HG03108 (cell line): Measurements from ENCODE around the gene CPXM2.

ENCODE experiments used
- ATAC-seq: cut with Tn5 transposase; IDR thresholded peaks from one replicate; pipeline ENCODE4 v1.9.1; 2021; ENCODE audit warnings: moderate library complexity; ENCODE audit not compliant: unreplicated experiment

The CPXM2 gene

DNA sequence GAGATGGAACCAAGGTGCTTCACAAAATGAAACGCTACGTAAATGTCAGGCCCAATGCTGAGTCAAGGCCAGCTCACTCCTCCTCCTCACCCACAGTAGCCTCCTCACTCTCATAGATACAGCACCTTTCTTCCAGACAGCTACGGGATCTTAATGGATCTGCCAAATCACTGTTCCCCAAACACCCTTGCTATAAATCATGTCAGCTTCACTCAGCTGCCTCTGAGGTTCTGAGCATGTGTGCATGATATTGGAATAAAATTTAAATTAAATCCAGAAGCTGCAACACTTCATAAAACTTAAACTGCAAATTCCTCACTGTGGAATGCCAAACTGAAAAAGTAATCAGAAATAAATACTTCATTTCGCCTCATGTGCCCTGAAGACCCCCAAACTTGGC, 14.7 kb upstream of the CPXM2 start:
- ATAC-seq = no peak

DNA sequence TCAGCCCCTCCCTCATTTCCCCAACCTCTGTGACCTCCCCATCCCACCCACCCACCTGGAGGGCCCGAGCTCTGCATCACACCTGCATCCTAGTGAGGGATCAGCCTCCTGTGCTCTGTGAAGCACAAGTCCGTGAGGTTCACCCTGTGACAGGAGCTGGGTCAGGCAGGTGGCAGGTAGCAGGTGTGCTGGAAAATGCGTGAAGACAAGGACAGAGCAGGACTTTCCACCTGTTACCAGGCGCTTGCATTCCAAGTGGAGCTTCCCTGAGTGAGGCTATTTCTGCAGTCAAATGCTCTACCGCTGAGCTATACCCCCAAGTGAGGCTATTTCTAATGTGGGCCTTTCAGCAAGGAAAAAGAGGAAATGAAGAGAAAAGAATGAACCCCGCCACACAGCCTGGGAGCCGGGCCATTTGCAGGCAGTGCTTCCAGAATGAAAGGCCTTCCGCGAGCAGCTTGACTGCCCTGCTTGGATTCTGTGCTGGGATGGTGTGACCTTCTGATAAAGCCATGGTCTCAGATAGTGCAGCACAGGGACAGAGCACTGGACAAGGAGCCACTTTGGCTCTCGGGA, 13.3 kb upstream of the CPXM2 start:
- no peak for ATAC-seq

DNA sequence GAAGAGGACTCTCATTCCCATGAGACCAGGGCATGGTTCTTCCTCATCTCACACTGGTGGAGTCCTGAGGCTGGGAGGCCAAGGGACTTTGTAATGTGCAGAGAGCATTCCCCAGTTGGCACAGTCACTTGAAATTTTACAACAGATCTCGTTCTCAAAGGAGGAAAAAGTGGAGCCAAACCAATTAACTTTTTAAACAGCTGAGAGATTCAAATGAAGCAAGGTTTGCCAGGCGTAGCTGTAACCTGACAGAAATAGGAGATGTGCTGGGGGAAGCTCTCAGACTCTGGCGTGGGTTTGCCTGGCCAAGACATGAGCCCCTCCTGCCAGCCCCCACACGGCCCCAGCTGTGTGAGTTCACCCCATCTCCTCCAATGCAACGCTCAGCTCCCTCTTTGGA, 12.0 kb upstream of the CPXM2 start:
- ATAC-seq = no peak

DNA sequence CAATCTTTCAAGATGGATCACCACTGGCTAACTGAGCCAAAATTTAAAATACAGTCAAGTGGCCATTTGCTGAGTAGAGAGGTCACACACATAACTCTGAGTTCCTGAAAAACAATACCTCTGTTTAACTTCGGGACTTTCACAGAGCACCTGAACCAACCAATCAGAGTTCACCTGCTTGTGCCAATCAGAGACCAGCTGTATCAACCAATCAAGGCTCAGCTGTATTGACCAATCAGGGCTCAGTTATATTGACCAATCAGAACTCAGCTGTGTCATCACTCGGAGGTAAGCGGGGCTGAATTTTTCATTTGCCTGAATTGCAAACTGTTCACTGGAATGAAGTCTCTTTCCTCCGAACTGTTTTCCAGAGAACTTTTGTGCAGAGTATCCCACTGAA, 10.0 kb upstream of the CPXM2 start:
- no peak for ATAC-seq

GRCh38 chr10:123897146-123897545, 5.5 kb upstream of the CPXM2 start:
- ATAC-seq = no peak

DNA sequence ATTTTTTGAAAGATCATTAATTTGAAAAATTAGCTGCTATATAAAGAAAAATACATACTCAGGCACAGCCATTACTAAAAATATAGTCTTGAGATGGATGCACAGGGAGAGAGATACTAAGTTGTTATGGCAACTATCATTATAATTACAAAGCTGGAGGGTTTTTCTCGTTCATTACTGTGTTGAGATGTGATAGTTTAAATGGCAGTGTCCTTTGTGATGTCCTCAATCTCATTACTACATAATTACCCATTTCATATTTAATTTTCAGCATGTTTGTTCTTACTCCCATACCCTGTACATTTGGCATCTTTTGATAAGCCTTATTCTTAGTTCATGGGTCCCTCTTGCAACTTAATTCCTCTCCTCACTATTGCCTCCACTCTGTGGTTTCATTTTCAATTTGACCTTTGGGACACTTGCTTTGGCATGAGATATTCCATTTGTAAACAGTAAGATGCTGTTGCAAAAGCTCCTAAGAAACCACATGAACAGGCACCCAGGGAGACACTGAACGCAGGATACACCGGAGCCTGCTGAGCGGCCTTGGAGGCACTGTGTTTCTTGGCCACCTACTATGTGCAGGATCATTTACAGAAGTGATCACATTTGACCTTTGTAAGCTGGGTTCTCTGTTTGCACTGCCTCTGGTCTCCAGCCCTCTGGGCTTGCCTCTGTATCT, 4.8 kb upstream of the CPXM2 start:
- no peak for ATAC-seq

DNA sequence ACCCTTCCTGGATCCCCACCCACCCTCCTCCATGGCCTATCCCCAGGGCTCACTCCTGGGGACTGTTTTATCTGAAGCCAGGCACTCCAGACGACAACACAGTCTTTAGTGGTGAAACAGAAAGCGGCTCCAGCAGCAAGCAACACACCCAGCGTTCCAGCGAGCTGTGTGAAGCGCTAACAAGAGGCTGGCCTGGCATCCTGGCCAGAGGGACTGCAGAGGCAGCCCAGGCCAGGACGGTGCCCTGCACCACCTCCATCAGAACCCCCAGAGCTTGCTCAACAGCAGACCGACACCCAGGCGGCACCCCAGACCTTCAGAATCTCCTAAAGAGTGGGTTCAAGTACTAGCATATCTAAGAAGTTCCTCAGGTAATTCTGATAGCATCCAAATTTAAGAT, 2.0 kb upstream of the CPXM2 start:
- no peak for ATAC-seq

DNA sequence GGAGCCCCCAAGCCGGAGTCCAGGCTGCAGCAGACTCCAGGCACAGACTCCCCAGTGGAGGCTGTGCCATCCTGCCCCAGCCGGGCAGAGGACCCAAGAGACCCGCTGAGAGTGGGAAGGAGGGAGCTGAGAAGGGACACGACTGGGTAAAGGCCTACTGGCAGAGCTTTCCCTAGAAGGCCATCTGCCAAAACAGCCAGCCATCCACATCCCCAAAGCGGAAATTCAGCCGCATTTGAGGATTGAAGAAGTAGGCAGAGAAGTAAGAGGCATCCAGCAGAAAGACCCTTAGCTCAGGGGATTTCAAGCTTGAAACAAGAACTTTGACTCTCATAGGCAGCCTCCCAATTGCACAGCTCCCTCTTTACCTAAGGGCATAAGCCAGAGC, 857 bp downstream of the CPXM2 start:
- no peak for ATAC-seq

- ATAC-seq = no peak
Observed at GRCh38 chr10:123890226-123890625, 1.4 kb downstream of the CPXM2 start.

GRCh38 chr10:123889821-123890220, 1.8 kb downstream of the CPXM2 start:
- ATAC-seq = no peak

- ATAC-seq = no peak
Observed at GRCh38 chr10:123888751-123889150, 2.9 kb downstream of the CPXM2 start.

DNA sequence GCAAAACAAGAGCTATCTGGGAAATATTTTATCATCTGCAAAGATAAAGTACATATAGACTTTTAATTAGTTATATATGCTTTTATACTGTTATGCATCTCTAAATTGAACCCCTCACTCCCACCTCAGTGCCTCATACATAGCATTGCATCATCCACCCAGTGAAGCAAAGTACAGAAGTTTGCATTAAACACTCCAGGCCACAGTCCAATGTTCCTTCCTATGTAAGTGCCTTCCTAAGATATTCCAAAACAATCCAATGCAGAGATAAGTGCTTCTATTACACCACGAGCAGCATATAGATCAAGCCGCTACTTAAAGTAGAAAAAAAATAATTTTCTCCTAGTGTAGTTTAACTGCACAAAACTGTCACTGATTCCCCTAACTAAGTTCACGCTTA, 3.4 kb downstream of the CPXM2 start:
- no peak for ATAC-seq

- ATAC-seq = no peak
Observed at GRCh38 chr10:123886292-123886691, 5.3 kb downstream of the CPXM2 start.

GRCh38 chr10:123885406-123886170, 6.0 kb downstream of the CPXM2 start:
- ATAC-seq = no peak

- no peak for ATAC-seq
Observed at GRCh38 chr10:123884907-123885381, 6.7 kb downstream of the CPXM2 start.

DNA sequence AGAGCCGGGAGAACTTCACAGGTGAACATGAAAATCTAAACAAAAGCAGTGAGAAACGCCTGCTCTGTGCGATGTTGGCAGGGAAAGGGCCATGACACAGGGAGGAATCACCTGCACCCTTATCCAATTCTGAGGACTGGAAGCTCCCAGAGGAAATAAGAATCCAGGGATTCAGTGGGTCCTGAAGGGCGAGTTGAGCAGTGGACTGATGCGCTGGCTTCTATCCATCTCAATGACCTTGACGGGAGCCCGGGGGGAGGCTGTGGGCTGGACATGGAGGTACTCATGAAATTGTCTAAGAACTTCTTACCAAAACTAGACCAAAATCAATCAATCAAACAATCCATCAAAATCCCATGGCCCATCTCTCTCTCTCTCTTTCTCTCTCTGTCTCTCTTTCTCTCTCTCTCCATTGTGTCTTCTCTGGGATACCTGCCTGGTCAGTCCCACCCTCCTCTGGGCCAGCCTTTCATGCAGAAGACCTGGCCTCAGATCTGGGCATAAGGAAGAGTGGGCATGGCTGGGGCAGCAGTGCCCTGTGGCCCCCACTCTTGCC, 7.2 kb downstream of the CPXM2 start:
- no peak for ATAC-seq

- ATAC-seq = no peak
Observed at GRCh38 chr10:123883673-123884320, 7.8 kb downstream of the CPXM2 start.

DNA sequence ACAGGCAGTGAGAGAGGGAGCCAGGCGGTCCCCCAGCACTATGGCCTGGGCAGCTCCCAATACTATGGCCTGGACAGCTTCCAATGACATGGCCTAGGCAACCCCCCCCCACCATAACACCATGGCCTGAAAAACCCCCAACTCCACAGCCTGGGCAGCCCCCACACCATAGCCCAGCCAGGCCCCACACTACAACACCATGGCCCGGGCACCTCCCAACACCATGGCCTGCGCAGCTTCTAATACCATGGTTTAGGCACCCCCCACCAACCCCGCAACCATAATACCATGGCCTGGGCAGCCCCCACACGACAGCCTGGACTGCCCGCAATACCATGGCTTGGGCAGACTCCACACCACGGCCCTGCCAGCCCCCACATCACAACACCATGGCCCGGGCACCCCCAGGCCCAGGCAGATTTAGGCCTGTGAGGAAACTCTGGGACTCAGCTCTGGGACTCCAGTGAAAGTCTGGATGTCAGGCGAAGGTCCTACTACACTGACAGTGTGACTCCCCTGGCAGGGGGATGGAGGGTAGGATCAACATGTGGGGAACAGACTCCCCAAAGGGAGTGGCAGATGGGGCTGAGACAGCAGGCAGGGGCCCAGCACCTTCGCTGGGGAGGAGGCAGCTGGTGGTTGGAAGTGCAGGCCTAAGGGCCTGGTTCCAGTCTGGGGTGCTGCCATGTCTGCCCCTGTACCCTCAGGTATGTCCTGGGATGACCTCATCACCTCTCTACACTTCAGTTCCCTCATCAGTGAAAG, 8.7 kb downstream of the CPXM2 start:
- ATAC-seq = no peak

DNA sequence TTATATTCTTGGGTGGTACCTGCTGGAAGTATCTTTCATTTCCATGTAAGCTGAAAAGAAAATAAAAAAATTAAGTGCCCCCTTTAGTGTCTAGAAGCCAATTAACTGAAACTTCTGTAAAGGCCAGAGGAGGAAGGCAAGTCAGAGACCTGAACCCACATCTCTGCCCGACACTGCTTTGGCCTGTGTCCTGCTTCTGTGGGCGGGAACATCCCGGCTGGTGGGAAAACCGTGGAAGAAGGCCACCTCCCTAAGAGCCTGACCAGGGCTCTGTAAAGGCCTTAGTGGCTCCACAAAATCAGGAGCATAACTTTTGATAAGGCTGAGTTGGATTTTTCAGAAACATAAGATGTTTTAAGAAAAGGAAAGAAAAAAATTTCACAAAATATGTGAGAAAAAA, 9.4 kb downstream of the CPXM2 start:
- no peak for ATAC-seq

- no peak for ATAC-seq
Observed at GRCh38 chr10:123879606-123880257, 11.9 kb downstream of the CPXM2 start.
